ENCODE data around the gene YIPF6. TPM values are rescaled to one million over a fixed set of nuclear protein-coding genes. Genes with fewer than 3 reads are reported as not detected.
A peak's percentile ranks its signal among the peaks of the same experiment; 100 is the strongest.

YIPF6 gene
- total and polyA plus RNA-seq, 2 of the 13 experiments (the other 11 are each of a cell fraction or from before 2014, with no cell fraction given), result 37.8 to 43.6 TPM

DNA sequence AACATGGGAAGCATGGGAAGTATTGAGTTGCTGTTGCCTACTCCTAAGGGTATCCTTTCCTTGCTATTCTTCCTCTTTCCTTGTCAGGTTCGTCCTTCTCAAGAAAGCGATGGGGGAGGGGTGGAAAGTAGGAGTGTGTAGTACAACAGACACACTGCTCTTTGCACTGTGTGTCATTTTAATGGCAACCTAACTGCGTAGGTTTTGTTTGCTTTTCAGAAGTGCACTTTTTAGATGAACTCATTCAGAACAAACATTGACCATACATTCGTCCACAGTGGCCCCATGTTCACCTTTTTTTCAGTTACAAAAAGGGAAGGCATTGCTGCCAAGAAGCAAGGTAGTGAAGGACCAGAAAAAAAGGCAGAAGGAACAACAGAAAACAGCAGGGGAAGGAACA, 10.2 kb upstream of the YIPF6 start (continued):
- TF ChIP-seq, protein P1, sequence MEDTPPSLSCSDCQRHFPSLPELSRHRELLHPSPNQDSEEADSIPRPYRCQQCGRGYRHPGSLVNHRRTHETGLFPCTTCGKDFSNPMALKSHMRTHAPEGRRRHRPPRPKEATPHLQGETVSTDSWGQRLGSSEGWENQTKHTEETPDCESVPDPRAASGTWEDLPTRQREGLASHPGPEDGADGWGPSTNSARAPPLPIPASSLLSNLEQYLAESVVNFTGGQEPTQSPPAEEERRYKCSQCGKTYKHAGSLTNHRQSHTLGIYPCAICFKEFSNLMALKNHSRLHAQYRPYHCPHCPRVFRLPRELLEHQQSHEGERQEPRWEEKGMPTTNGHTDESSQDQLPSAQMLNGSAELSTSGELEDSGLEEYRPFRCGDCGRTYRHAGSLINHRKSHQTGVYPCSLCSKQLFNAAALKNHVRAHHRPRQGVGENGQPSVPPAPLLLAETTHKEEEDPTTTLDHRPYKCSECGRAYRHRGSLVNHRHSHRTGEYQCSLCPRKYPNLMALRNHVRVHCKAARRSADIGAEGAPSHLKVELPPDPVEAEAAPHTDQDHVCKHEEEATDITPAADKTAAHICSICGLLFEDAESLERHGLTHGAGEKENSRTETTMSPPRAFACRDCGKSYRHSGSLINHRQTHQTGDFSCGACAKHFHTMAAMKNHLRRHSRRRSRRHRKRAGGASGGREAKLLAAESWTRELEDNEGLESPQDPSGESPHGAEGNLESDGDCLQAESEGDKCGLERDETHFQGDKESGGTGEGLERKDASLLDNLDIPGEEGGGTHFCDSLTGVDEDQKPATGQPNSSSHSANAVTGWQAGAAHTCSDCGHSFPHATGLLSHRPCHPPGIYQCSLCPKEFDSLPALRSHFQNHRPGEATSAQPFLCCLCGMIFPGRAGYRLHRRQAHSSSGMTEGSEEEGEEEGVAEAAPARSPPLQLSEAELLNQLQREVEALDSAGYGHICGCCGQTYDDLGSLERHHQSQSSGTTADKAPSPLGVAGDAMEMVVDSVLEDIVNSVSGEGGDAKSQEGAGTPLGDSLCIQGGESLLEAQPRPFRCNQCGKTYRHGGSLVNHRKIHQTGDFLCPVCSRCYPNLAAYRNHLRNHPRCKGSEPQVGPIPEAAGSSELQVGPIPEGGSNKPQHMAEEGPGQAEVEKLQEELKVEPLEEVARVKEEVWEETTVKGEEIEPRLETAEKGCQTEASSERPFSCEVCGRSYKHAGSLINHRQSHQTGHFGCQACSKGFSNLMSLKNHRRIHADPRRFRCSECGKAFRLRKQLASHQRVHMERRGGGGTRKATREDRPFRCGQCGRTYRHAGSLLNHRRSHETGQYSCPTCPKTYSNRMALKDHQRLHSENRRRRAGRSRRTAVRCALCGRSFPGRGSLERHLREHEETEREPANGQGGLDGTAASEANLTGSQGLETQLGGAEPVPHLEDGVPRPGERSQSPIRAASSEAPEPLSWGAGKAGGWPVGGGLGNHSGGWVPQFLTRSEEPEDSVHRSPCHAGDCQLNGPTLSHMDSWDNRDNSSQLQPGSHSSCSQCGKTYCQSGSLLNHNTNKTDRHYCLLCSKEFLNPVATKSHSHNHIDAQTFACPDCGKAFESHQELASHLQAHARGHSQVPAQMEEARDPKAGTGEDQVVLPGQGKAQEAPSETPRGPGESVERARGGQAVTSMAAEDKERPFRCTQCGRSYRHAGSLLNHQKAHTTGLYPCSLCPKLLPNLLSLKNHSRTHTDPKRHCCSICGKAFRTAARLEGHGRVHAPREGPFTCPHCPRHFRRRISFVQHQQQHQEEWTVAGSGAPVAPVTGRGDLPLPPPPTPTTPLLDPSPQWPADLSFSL (CRISPR knock-in tag; IDR thresholded peaks at IDR 0.05), result peak; percentile 91
- TF ChIP-seq MYNN (CRISPR knock-in tag; IDR thresholded peaks at IDR 0.05; ENCODE audit: low read depth) (no peak), GATAD2A (CRISPR knock-in tag; IDR thresholded peaks at IDR 0.05) (peak; percentile 72), KMT2A (CRISPR knock-in tag; IDR thresholded peaks at IDR 0.05) (no peak), SUZ12 (IDR thresholded peaks at IDR 0.05; ENCODE audit: low read depth, low read length) (no peak), TCF7 (IDR thresholded peaks at IDR 0.05; ENCODE audit: low read depth) (no peak), ZMYM3 (CRISPR knock-in tag; IDR thresholded peaks at IDR 0.05) (peak; percentile 9; the same call in 1 of the 2 replicates), RARA (CRISPR knock-in tag; IDR thresholded peaks at IDR 0.05) (peak; percentile 85), HOXA3 (CRISPR knock-in tag; IDR thresholded peaks at IDR 0.05) (peak; percentile 53; the same call in 1 of the 2 replicates), NR2F6 (IDR thresholded peaks at IDR 0.05) (no peak), NR2F6 (CRISPR knock-in tag; IDR thresholded peaks at IDR 0.05) (peak; percentile 40; the same call in 1 of the 2 replicates), SALL1 (CRISPR knock-in tag; IDR thresholded peaks at IDR 0.05) (peak; percentile 60; the same call in 1 of the 2 replicates), TGIF2 (CRISPR knock-in tag; IDR thresholded peaks at IDR 0.05) (no peak), PLRG1 (conservative IDR thresholded peaks at IDR 0.05) (no peak), ZSCAN29 (CRISPR knock-in tag; conservative IDR thresholded peaks at IDR 0.05) (0 out of 2 replicates have a peak, but pooled peaks have one; percentile 41)
- TF ChIP-seq, protein P2, sequence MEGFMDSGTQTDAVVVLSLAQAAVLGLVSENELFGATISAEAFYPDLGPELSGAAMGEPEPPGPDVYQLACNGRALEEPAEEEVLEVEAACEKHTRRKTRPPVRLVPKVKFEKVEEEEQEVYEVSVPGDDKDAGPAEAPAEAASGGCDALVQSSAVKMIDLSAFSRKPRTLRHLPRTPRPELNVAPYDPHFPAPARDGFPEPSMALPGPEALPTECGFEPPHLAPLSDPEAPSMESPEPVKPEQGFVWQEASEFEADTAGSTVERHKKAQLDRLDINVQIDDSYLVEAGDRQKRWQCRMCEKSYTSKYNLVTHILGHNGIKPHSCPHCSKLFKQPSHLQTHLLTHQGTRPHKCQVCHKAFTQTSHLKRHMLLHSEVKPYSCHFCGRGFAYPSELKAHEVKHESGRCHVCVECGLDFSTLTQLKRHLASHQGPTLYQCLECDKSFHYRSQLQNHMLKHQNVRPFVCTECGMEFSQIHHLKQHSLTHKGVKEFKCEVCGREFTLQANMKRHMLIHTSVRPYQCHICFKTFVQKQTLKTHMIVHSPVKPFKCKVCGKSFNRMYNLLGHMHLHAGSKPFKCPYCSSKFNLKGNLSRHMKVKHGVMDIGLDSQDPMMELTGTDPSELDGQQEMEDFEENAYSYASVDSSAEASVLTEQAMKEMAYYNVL (CRISPR knock-in tag; IDR thresholded peaks at IDR 0.05; ENCODE audit: borderline replicate concordance), result peak; percentile 86; the same call in 1 of the 2 replicates
- TF ChIP-seq, protein P3, sequence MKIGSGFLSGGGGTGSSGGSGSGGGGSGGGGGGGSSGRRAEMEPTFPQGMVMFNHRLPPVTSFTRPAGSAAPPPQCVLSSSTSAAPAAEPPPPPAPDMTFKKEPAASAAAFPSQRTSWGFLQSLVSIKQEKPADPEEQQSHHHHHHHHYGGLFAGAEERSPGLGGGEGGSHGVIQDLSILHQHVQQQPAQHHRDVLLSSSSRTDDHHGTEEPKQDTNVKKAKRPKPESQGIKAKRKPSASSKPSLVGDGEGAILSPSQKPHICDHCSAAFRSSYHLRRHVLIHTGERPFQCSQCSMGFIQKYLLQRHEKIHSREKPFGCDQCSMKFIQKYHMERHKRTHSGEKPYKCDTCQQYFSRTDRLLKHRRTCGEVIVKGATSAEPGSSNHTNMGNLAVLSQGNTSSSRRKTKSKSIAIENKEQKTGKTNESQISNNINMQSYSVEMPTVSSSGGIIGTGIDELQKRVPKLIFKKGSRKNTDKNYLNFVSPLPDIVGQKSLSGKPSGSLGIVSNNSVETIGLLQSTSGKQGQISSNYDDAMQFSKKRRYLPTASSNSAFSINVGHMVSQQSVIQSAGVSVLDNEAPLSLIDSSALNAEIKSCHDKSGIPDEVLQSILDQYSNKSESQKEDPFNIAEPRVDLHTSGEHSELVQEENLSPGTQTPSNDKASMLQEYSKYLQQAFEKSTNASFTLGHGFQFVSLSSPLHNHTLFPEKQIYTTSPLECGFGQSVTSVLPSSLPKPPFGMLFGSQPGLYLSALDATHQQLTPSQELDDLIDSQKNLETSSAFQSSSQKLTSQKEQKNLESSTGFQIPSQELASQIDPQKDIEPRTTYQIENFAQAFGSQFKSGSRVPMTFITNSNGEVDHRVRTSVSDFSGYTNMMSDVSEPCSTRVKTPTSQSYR (CRISPR knock-in tag; IDR thresholded peaks at IDR 0.05; ENCODE audit: borderline replicate concordance), result peak; percentile 98
- TF ChIP-seq, protein P4, sequence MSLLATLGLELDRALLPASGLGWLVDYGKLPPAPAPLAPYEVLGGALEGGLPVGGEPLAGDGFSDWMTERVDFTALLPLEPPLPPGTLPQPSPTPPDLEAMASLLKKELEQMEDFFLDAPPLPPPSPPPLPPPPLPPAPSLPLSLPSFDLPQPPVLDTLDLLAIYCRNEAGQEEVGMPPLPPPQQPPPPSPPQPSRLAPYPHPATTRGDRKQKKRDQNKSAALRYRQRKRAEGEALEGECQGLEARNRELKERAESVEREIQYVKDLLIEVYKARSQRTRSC (CRISPR knock-in tag; IDR thresholded peaks at IDR 0.05; ENCODE audit: low read depth), result no peak
- TF ChIP-seq, protein P5, sequence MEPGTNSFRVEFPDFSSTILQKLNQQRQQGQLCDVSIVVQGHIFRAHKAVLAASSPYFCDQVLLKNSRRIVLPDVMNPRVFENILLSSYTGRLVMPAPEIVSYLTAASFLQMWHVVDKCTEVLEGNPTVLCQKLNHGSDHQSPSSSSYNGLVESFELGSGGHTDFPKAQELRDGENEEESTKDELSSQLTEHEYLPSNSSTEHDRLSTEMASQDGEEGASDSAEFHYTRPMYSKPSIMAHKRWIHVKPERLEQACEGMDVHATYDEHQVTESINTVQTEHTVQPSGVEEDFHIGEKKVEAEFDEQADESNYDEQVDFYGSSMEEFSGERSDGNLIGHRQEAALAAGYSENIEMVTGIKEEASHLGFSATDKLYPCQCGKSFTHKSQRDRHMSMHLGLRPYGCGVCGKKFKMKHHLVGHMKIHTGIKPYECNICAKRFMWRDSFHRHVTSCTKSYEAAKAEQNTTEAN (CRISPR knock-in tag; conservative IDR thresholded peaks at IDR 0.05), result peak; percentile 80

Data from HepG2 (cell line).